Mucosa of gallbladder (tissue), 1 donor: Measurements from ENCODE around the gene RRP36. TPM values are rescaled to one million over a fixed set of nuclear protein-coding genes. Genes with fewer than 3 reads are reported as not detected.

Experiments used
- DNase-seq: peaks from one replicate; pipeline ENCODE4 v3.0.0-alpha.2; 2020; ENCODE audit warnings: low spot score
- total RNA-seq: library from RNA; stranded (reverse); gene quantifications from one replicate; pipeline ENCODE4 v1.2.1, GENCODE V29; 2021
- donor health status: DM: no; HTN: no; CAD: no.

Gene RRP36
- total RNA-seq, 1 donor from 2014 or later, result 40.6 TPM

DNA sequence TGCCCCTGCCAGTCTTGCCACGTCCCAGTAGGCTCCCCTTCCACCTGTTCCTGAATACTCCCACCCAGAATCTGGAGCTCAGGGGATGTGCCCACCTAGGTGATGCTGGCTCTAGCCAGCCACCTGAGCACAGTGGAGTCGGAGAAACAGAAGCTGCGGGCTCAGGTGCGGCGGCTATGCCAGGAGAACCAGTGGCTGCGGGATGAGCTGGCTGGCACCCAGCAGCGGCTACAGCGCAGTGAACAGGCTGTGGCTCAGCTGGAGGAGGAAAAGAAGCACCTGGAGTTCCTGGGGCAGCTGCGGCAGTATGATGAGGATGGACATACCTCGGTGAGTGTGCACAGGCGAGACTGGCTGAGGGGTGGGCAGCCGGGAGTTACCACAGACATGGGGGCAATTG is 41.4 kb downstream of the RRP36 start:
- no peak for DNase-seq

DNA sequence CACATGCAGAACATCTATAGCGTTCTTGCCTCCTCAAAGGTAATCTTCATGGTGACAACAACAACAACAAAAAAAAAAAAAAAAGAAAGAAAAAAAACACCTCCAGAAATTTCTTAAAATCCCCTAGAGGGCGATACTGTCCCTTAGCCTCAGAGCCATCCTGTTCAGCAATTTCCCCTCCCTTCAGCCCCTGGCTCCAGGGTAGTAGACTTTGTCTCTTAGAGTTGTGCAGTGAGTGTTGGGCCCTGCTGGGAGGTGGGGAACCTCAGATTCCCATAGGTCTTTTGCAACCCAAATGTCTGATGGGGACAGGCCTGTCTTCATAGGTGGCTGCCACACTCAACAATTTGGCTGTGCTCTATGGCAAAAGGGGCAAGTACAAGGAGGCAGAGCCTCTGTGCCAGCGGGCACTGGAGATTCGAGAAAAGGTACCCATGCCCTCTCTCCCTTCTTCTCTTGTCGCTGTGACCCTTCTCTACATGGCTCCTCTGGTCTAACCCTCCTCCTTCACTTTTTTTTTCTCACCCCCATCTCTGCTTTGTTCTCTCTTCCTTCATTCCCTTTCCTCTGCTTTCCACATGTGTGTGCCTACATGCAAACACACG is 48.7 kb downstream of the RRP36 start:
- DNase-seq, result no peak

DNA sequence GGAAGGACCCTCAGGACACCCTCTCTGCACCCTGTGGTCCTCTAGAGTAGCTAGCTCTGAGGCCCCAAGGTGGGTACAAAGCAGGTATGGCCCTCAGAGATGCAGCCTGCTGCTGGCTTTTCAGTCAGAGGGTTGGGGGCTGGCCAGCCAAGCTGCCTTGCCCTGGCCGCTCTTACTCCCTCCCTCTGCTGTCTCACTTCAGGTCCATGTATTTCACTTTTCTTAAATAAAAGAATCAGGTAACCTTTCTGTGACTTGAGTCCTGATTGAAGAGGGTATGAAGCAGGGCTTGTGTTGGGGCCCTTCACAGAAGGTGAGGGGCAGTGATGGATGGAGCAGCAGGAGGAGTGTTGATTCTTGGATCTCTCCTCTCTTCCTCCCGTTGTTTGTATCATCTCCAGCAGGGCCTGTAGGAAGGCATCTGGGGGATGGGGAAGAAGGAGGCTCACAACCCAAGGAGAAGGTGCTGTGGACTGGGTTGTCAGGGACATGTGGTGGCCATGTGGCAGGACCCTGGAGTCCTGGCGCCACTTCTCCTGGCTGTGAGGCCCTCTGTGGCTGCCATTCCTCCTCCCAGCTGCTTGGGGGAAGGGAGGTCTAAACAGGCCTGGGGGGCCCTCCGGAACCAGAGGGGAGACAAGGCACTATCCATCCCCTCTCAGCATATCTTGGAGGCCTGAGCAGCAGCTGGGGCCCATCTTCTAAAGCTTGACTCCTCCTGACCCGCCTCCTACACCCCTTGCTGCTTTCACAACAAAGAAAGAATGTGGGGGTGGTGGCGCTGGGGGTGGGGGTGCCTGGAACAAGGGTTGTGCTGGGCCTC is 53.6 kb downstream of the RRP36 start:
- DNase-seq, result peak; percentile 22

DNA sequence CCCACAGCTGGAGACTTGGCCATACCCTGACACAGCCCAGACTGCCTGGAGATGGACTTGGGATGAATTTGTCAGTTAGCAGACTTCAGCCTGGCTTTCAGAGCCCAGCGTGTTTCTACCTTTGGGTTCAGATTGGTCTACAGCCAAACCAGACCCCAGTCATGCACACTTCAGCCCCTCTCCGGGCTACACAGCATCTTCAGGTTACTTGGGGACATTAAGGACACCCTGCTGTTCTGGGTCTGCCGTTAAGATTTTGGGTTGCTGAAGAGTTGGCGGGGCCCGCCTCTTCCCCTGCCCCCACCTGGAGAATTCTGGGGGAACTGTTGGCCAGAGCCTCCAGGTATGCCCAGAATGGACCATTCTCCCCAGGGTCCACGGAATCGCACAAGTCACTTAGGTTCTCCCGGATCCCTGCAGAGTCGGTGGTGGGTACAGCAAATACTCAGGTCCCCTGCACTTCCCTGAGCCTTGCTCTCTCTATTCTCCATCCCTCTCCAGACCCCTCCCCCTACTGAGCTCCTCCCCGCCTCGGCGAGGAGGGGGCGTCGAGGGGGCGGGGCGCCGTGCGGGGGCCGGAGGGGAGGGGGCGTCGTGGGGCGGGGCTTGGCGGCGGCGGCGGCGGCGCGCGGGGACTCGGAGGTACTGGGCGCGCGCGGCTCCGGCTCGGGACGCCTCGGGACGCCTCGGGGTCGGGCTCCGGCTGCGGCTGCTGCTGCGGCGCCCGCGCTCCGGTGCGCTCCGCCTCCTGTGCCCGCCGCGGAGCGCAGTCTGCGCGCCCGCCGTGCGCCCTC is 54.4 kb downstream of the RRP36 start, which contains the start of gene PTK7:
PTK7 (plus strand) TSS at position 645 of the 794 bp plus-strand sequence. CDS start 175 bp downstream, outside the sequence.
- DNase-seq, result peak; percentile 27

- DNase-seq, result no peak
Measured at GRCh38 chr6:43076464-43077332, 55.3 kb downstream of the RRP36 start.

DNA sequence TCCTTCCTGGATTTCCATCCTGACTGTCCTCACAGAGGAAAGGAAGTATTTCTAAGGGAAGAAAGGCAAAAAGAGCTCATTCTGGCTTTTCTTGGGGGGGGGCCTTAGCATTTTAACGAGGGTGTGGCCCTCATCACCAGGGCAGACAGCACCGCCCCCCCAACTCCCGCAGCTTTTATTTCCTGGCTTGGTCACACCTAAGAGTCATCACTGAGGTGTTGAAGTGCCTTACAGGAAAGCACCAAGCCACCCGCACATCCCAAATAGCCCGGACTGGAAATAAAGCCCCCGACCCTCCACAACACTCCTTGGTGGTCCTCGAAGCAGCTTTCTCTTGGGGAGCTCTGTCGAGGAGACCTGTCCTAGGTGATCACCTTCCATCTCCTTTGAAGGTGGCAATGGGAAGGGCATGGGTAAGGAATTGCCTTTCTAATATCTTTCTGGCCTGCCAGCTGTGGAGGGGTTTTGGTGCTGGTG is 55.9 kb downstream of the RRP36 start:
- no peak for DNase-seq

DNA sequence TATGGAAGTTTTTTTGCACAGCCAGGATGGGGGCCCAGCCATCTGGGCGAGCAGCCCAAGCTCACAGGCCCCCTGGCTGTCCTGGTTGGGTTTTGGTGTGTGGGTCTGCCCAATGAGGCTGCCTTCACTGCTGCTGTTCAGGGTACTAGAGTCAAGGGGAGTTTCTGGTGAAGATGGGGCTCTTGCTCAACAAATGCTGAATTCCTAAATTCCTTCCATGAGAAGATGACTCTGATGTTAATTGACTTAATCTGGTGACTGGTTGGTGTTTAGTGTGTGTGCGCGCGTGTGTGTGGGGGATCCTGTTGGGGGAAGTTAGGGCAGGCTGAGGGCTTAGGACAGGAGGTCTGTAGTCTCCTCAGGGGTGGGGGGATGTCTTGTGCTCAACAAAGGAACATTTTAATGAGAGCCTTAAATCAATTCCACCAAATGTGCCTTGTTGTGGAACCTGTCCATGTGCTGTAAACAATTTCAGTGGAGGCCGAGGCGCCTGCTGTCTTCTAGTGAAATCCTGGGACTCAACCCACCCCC is 56.6 kb downstream of the RRP36 start:
- DNase-seq, result no peak

GRCh38 chr6:43078691-43079090 is 57.3 kb downstream of the RRP36 start:
- no peak for DNase-seq

Other genes with a start within 250 kb of the RRP36 start
- gene BICRAL, start 239.6 kb upstream of the RRP36 start, total RNA-seq, result 18.1 TPM
- 61.1 TPM for gene RPL7L1, start 142.0 kb upstream of the RRP36 start, total RNA-seq
- 0.37 TPM for gene PTCRA, start 105.6 kb upstream of the RRP36 start, total RNA-seq
- 88.9 TPM for gene CNPY3, start 92.1 kb upstream of the RRP36 start, total RNA-seq
- 0.52 TPM for gene GNMT, start 60.9 kb upstream of the RRP36 start, total RNA-seq
- gene PEX6, start 42.4 kb upstream of the RRP36 start, total RNA-seq, result 53.0 TPM
- 34.9 TPM for gene PPP2R5D, start 37.1 kb upstream of the RRP36 start, total RNA-seq
- gene MEA1, start 7.7 kb upstream of the RRP36 start, total RNA-seq, result 66.3 TPM
- 93.8 TPM for gene KLHDC3, start 7.4 kb upstream of the RRP36 start, total RNA-seq
- 29.5 TPM for gene CUL7, start 32.2 kb downstream of the RRP36 start, total RNA-seq
- 49.1 TPM for gene MRPL2, start 37.8 kb downstream of the RRP36 start, total RNA-seq
- gene KLC4, start 38.0 kb downstream of the RRP36 start, total RNA-seq, result 71.6 TPM
- gene PTK7, start 54.7 kb downstream of the RRP36 start, total RNA-seq, result 30.0 TPM
- 50.5 TPM for gene SRF, start 149.6 kb downstream of the RRP36 start, total RNA-seq
- gene CUL9, start 160.6 kb downstream of the RRP36 start, total RNA-seq, result 50.0 TPM
- 58.2 TPM for gene DNPH1, start 207.9 kb downstream of the RRP36 start, total RNA-seq
- 1.6 TPM for gene TTBK1, start 221.9 kb downstream of the RRP36 start, total RNA-seq